GM12865 (cell line): ENCODE results near the gene SPATA6.

Source experiments
- DNase-seq: peaks from one replicate; pipeline ENCODE4 v3.0.0; 2010; ENCODE audit warnings: low read depth
- H3K4me3 ChIP-seq: 2 replicates; pipeline ENCODE4 v1.5.1; 2011; ENCODE audit warnings: mild to moderate bottlenecking, low read depth, low read length, control low read depth
- TF ChIP-seq, protein P1 (sequence below): IDR thresholded peaks from 2 replicates; pipeline ENCODE4 v1.5.1; 2011; ENCODE audit warnings: low read length, control low read depth, low read depth, inconsistent platforms; ENCODE audit not compliant: insufficient read depth; ENCODE audit errors: missing control alignments

SPATA6 gene

DNA sequence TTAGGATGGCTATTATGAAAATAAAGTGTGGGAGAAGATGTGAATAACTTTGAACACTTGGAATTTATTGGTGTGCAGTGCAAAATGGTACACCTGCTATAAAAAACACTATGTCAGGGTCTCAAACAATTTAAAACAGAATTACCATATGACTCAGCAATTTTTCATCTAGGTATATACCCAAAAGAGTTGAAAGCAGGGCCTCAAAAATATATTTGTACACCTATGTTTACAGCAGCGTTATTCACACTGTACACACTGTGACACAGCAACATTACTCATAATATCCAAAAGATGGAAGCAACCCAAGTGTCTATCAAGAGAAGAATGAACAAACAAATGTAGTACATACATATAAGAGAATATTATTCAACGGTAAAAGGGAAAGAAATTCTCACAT lies 75.8 kb downstream of the SPATA6 start:
- H3K4me3 ChIP-seq, result no peak overlapping the region
- TF ChIP-seq, protein P1, sequence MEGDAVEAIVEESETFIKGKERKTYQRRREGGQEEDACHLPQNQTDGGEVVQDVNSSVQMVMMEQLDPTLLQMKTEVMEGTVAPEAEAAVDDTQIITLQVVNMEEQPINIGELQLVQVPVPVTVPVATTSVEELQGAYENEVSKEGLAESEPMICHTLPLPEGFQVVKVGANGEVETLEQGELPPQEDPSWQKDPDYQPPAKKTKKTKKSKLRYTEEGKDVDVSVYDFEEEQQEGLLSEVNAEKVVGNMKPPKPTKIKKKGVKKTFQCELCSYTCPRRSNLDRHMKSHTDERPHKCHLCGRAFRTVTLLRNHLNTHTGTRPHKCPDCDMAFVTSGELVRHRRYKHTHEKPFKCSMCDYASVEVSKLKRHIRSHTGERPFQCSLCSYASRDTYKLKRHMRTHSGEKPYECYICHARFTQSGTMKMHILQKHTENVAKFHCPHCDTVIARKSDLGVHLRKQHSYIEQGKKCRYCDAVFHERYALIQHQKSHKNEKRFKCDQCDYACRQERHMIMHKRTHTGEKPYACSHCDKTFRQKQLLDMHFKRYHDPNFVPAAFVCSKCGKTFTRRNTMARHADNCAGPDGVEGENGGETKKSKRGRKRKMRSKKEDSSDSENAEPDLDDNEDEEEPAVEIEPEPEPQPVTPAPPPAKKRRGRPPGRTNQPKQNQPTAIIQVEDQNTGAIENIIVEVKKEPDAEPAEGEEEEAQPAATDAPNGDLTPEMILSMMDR, result no peak
- no peak for DNase-seq

DNA sequence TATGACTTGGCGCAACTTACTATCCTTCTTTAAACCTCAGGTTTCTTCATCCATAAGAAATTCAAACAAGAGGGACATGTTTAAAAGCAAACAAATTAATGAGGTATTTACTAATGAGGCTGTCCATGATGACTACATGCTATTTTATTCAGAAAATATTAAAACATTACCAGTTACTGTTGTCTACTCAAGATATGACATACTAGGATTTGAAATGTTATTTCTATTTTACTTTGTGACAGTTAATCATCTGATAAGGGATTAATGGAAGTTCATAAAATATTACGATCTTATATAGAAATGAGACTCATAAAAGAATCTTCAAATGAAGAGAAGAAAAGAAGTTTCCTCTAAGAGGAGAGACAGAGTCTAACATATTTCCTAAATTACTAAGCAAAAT lies 80.1 kb downstream of the SPATA6 start:
- TF ChIP-seq, protein P1, result no peak
- no peak for DNase-seq
- no peak overlapping the region for H3K4me3 ChIP-seq

DNA sequence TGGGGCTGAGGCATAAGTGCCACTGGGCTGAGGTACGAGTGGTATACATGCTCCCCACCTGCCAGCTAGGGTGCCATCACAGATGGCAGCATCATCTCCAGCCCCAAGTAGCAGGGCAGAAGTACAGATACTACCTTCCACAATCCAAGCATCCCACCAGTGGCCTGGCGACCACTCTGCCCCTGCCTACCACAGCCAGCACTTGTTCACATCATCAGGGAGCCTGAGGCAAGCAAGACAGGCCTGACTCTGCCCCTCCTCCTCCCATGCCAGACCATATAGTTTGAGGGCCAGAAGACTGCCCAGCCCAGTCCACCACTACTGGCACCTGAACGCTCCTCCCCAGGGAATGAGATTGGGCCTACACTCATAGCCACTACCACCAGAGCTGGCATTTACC lies 84.6 kb downstream of the SPATA6 start:
- DNase-seq, result no peak
- TF ChIP-seq, protein P1, result no peak
- H3K4me3 ChIP-seq, result no peak overlapping the region

DNA sequence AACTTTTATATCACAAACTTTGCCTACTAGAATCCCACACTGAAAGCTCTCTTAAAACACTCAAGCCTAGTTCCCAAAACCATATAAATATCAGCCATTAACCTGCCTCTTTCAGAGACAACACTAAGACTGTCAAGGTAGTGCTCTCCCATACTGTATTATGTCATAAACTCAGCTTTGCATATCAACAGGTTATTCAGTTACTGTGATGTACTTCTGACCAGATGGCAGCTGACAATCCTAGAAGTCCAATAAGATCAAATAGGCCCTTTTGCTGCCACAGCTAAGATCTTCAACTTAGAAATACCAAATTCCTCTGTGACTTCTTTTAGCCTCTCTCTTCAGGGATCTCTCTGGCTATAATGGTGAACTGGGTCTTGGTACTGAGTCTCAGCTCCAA lies 97.2 kb downstream of the SPATA6 start:
- DNase-seq, result no peak
- no peak overlapping the region for H3K4me3 ChIP-seq
- TF ChIP-seq, protein P1, result no peak

DNA sequence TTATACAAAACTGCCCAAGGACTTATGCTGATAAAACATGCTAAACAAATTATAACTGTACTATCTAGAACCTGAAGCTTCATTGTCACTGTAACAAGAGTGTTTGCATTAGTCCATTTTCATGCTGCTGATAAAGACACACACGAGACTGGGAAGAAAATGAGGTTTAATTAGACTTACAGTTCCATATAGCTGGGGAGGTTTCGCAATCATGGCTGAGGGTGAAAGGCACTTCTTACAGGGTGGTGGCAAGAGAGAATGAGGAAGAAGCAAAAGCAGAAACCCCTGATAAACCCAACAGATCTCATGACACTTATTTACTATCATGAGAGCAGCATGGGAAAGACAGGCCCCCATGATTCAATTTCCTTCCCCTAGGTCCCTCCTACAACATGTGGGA lies 100.4 kb downstream of the SPATA6 start:
- TF ChIP-seq, protein P1, result no peak
- no peak overlapping the region for H3K4me3 ChIP-seq
- no peak for DNase-seq

DNA sequence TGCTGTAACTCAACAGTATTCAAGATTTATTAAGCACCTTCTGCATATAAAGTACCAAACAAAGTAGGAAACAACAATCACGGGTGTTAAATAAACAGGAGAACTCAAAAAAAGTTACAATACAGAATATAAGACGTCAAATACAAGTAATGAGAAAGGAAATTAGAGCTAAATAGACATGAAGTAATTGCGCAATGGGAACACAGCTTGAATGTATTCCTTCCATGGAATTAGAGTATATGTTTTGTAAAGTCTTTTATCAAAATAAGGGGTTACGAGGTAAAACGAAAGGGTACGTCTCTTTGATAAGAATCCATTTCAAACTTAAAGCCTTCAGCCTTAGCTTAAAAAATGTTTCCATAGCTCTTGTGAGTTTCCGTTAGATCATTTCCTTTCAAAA lies 109.1 kb downstream of the SPATA6 start:
- TF ChIP-seq, protein P1, result no peak
- no peak for DNase-seq
- no peak overlapping the region for H3K4me3 ChIP-seq

DNA sequence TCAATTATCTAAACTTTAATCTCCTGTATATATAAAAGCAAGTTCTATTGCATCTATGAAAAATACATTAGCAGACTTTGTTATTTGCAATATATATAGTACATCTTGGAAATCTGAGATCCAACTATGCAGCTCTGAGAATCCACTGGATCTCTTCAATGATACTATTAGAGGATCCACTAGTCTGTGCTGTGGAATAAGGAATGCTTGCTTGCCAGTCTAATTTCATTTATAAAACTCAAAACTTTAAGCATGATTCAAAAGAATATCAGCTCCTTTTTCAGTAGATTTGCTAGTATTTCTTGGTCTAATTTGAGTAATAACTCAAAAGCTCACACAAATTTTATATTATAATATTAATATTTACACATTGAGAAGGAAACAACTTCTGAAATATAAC lies 115.1 kb downstream of the SPATA6 start:
- H3K4me3 ChIP-seq, result no peak overlapping the region
- TF ChIP-seq, protein P1, result no peak
- DNase-seq, result no peak
